GM12801 (cell line): ENCODE measurements around the gene NDRG2.

ENCODE experiments used
- TF ChIP-seq, protein P1 (sequence below): IDR thresholded peaks from one replicate; pipeline ENCODE4 v1.5.1; 2011; ENCODE audit warnings: control low read depth; ENCODE audit not compliant: insufficient read length; ENCODE audit errors: extremely low read depth

The NDRG2 gene

DNA sequence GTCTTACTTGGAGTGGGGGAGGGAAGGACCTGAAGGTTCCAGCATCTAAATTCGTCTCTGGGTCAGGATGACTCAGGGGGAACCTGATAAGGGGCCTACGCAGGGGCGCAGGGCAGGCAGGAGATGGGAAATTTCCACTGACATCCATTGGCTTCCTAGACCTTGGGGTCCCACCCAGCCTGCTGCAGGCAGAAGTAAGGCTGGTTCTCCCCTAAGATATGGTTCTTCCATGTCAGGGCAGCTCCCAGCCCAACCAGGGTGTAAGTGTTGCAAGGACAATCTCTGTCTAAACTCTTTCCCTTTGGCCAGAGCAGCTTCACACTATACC, 2.1 kb upstream of the NDRG2 start:
- TF ChIP-seq, protein P1, sequence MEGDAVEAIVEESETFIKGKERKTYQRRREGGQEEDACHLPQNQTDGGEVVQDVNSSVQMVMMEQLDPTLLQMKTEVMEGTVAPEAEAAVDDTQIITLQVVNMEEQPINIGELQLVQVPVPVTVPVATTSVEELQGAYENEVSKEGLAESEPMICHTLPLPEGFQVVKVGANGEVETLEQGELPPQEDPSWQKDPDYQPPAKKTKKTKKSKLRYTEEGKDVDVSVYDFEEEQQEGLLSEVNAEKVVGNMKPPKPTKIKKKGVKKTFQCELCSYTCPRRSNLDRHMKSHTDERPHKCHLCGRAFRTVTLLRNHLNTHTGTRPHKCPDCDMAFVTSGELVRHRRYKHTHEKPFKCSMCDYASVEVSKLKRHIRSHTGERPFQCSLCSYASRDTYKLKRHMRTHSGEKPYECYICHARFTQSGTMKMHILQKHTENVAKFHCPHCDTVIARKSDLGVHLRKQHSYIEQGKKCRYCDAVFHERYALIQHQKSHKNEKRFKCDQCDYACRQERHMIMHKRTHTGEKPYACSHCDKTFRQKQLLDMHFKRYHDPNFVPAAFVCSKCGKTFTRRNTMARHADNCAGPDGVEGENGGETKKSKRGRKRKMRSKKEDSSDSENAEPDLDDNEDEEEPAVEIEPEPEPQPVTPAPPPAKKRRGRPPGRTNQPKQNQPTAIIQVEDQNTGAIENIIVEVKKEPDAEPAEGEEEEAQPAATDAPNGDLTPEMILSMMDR, result no peak

DNA sequence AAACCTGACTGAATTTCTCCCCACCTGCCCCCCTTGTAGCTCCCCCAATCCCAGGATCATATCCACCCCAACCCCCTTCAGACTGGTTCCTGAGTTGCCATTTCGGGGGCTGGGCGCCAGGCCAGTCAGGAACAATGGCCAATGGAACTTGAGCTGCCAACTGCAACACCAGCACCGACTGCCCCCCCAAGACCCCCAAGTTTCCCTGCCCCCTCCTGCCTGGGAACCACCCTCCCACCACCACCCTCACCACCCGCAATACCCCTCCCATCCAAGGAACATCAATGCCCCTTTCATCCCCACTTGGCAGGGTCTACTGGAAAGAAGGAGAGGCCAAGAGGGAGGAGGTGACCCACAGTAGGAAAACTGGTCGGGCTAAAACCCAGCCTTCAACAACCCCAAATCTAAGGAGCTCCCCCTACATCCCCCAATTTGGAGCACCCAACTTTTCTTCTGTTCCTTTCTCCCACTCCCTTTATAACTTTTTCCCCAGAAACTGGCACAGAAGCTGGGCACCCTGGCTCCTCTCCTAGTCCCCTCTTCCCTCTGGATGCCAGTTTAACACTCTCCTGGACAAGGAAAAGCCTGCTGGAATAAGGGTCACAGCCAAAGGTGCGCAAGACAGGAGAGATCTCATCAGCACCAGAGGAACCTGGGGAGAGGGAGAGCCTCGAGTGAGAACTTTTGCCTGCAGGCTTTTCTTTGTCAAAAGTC, 1.6 kb upstream of the NDRG2 start:
- TF ChIP-seq, protein P1, result no peak

DNA sequence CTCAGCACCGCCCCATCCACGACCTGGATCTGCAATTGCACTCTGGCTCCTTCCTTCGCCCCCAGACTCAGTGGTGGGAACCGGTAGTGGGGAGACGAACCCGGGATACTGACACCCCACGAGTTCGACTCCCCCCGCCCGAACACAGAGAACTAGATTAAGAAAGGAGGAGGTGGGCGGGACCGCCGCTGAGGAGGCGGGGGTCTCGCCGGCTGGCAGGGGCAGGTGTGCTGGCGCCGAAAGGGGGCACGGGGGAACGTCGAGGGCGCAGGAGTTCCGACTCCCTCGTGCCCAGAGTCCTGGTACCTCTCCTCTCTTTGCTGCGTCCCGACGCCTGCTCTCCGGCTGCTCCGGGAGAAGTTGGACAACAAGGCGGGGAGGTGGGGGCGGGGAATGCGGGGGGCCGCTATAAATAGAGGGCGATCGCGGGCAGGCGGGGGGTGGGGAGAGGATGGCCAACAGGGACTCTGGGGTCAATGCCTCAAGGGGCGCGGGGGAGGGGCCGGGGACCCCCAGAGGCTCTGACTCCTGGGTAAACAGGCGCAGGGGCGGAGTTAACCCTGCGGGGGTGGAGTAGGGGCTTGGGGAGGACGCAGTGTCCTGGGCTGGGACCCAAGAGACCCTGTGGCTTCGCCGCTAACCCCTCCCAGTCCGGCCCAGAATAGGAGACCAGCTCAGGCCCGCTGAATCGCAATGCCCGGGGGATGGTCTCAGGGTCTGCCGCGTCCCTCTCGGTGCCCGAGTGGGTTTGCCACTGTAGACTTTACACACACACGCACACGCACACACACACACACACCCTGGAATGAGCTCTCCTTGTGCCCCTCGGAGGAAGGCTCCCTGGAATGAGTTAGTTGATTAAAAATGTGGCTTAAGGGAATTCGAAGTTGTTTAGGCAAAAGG, 761 bp upstream of the NDRG2 start:
- TF ChIP-seq, protein P1, result no peak

DNA sequence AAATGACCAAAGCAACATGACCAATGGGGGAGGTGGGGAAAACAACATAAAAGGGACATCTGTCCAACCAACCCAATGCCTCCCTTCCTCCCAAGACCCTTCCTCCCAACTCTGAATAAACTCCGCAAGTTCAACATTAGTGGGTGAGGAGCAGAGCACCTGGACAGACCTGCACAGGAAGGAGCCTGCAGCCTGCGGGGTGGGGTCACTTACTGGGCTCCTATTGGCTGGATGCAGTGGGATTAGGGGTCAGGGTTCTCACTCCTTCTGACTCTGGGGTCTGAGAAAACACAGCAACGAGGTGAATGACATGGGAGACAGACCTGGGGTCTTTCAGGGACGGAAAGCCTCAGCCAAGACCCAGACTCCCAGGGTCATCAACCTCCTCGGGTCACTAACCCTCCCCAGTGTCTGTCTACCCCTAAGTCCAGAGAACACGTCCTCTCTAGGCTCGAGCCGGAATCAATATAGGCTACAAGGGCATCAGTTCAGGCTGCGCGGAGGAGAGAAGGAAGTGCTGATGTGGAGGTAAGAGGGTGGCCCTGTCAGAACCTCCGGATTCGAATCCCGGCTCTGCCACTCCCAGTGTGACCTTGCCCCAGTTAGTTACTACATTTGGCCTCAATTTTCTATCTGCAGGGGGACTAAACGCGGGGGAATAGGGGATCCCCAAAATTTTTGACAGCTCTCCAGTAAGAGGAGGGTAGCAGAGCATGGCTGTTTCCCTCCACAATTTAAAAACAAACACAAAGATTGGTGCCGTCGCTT, 860 bp downstream of the NDRG2 start:
- TF ChIP-seq, protein P1, result no peak

DNA sequence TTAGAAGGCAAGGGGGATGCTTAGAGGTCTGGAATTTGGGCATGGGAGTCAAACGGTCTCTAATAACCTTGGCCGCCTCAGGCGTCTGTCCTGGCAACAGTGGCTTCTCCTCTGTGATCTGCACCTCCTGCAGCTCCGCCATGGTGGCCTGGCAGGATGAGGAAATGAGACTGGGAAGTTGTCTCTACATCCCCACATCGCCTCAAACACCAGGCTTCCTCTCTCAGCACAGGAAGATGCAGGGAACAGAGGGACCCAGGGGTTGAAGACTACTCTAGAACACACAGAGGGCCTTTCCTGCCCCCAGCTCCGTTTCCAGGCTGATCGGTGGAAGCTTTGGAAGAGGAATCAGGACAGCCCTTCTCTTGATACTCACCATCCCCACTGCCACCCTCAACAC, 1.7 kb downstream of the NDRG2 start:
- TF ChIP-seq, protein P1, result no peak

DNA sequence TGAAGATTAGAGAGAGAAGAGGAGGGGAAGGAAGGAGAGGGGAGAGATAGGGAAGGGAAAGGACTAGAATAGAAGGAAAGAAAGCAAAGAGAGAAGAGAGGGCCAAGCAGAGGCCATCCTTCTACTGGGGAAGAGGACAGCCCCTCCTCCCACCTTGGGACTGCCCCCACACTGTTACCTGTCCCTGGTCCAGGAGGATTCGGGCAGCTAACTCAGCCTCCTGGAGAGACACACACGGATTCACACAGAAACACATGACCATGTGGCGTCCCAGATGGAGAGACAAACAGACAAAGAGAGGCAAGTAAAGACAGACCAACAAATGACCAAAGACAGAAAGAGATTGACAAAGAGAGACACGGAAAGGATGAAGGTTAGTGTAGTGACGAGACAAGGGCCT, 2.2 kb downstream of the NDRG2 start:
- TF ChIP-seq, protein P1, result no peak

DNA sequence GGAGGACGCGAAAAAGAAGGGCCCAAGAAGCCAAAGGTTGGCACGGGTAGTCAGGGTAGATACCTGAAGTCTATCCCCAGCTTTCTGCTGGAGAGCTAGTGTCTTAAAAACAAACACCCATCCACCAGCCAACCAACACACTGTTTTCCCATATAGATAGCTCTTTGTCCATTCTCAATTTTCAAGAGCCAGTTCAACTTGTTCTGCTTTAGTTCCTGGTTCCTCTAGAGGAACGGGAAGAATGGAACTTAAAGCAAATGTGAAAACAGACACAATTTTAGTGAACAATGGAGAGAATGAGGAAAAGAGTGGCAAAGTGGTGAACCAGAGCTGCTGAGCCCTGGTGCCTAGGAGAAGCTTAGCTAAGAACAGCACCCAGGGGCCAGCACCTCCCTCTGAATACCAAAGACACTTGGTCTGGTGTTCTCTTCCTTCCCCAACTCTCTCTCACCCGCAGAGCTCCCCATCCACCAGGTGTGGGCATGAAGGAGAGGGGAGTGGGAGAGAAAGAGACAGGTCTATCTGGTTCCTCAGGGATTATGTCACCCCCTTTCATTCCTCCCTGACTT, 3.8 kb downstream of the NDRG2 start:
- TF ChIP-seq, protein P1, result no peak
